Measurements from ENCODE around the gene PHETA1.

The PHETA1 gene

DNA sequence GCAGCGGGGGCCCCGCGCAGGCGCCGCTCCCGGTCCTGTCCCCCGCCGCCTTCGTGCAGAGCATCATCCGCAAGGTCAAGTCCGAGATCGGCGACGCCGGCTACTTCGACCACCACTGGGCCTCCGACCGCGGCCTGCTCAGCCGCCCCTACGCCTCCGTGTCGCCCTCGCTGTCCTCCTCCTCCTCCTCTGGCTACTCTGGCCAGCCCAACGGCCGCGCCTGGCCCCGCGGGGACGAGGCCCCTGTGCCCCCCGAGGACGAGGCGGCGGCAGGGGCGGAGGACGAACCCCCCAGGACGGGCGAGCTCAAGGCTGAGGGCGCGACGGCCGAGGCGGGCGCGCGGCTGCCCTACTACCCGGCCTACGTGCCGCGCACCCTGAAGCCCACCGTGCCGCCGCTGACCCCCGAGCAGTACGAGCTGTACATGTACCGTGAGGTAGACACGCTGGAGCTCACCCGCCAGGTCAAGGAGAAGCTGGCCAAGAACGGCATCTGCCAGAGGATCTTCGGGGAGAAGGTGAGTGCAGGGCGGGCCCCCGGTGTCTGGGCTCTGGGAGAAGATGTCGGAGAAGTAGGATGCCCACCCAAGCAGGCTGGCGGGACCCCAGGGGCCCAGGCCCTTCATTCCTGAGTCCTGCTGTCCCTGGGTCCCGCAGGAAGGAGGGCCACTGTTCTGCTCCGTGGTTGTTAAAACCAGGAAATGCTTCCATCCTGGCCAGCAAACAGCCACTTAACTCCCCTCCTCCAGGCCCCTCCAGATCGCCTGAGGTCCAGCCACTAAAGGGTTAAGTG lies 48.4 kb downstream of the PHETA1 start:
- TF ChIP-seq CTCF (IDR thresholded peaks at IDR 0.05) = no peak

DNA sequence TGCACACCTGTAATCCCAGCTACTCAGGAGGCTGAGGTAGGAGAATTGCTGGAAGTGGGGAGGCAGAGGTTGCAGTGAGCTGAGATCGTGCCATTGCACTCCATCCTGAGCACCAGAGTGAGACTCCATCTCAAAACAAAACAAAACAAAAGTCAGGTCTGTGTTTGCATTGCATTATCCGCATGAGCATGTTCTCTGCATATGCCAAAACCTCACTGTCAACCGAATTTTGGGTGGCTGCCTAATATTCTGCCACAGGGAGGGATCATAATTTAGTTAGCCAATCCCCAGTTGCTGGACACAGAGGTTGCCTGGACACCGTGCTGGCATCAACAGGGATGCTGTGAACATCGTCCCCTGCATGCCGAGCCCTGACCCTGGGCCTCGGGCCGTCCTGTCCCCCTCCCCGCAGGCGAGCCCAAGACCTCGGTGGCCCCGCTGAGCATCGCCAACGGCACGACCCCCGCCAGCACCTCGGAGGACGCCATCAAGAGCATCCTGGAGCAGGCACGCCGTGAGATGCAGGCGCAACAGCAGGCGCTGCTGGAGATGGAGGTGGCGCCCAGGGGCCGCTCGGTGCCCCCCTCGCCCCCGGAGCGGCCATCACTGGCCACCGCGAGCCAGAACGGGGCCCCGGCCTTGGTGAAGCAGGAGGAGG lies 49.2 kb downstream of the PHETA1 start:
- TF ChIP-seq CTCF (IDR thresholded peaks at IDR 0.05) = no peak

- no peak for TF ChIP-seq CTCF (IDR thresholded peaks at IDR 0.05)
Measured at GRCh38 chr12:111318450-111318849, 50.4 kb downstream of the PHETA1 start.

- no peak for TF ChIP-seq CTCF (IDR thresholded peaks at IDR 0.05)
Measured at GRCh38 chr12:111316671-111317070, 52.2 kb downstream of the PHETA1 start.

- no peak for TF ChIP-seq CTCF (IDR thresholded peaks at IDR 0.05)
Measured at GRCh38 chr12:111314953-111315539, 53.8 kb downstream of the PHETA1 start.

DNA sequence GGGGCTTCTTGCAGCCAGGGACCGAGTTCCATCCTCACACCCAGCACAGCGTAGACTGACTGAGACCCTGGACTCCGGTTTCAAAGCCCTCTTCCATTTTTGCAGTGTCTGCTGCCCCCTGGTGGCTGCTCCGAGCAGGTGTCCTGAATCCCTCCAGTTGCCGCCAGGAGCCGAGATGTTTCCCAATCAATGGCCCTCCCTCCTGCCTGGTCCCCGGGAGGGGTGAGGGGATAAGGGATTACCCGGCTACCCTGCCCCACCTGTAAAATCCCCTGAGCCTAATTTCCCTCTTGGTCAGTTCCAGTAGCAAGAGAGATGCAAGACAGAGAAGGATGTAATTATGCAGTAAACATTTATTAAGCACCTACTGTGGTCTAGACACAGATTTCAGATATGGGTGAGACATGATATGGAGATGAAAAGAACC lies 55.0 kb downstream of the PHETA1 start:
- peak; percentile 96 for TF ChIP-seq CTCF (IDR thresholded peaks at IDR 0.05)

DNA sequence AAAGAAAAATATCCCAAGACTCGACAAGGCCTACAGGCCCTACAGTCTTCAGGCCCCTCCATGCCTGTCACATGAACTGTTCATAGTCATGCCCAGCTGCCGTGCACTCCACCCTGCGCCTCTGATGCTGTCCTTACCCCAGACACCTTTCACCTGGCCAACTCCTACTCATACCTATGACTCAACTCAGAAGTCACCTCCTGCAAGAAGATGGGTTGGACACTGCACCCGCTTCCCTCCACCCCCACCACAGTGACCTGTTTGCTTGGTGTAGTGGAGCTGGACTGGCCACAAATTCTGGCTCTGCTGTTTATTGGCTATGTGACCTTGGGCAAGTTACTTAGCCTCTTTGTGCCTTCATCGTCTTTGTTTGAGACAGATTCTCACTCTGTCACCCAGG lies 56.2 kb downstream of the PHETA1 start:
- no peak for TF ChIP-seq CTCF (IDR thresholded peaks at IDR 0.05)
